ENCODE measurements around the gene BCAR3. TPM values are rescaled to one million over a fixed set of nuclear protein-coding genes. Genes with fewer than 3 reads are reported as not detected.

The BCAR3 gene
- total RNA-seq, 1 experiment from 2014 or later, result 33.9 TPM

DNA sequence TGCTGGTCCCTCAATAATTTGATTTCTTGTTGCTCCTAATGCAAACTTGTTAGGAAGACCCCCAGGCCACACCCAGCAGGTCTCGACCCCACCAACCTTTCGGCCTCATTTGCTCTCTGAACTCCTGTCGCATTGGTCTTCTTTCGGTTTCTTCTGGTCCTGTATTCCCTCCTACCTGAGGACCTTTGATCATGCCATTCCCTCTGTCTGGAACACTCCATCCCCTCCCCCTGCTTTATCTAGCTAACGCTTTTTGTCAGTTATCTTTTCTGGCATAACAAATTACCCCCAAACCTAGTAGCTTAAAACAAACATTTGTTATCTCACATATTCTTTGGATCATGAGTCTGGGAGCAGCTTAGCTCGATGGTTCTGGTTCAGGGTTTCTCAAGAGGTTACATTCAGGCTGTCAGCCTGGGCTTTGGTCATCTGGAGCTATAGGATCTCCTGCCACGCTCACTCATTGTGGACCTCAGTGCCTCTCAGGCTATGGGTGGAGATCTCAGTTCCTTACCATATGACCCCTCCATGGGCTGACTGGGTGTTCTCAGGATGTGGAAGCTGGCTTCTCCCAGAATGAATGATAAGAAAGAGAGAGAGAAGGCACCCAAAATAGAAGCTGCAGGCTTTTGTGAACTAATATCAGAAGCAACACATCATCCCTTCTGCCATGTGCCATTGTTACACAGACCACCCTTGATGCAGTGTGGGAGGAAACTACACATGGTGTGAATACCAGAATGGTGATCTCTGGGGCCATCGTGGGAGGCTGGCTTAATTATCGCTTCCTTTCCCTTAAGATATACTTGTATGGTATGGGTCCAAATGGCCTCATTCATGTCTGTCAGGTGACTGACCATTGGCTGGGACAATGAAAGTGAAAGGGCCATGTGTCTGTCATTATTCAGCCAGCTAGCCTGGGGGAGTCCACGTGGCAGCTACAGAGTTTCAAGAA is 29.1 kb upstream of the BCAR3 start:
- CTCF ChIA-PET, result no interaction called here
- in situ Hi-C loops (cut with HindIII; ENCODE audit: low pct_unique_long_range_greater_than_20kb, low sequenced_read_pairs) (no loop called here), intact Hi-C loops (cut with micrococcal nuclease; ENCODE audit: unreplicated experiment) (no loop called here)
- POLR2A ChIA-PET, result no interaction called here
- BruUV-seq (replicated peaks), result no TSS peak
- TF ChIP-seq, protein P1, sequence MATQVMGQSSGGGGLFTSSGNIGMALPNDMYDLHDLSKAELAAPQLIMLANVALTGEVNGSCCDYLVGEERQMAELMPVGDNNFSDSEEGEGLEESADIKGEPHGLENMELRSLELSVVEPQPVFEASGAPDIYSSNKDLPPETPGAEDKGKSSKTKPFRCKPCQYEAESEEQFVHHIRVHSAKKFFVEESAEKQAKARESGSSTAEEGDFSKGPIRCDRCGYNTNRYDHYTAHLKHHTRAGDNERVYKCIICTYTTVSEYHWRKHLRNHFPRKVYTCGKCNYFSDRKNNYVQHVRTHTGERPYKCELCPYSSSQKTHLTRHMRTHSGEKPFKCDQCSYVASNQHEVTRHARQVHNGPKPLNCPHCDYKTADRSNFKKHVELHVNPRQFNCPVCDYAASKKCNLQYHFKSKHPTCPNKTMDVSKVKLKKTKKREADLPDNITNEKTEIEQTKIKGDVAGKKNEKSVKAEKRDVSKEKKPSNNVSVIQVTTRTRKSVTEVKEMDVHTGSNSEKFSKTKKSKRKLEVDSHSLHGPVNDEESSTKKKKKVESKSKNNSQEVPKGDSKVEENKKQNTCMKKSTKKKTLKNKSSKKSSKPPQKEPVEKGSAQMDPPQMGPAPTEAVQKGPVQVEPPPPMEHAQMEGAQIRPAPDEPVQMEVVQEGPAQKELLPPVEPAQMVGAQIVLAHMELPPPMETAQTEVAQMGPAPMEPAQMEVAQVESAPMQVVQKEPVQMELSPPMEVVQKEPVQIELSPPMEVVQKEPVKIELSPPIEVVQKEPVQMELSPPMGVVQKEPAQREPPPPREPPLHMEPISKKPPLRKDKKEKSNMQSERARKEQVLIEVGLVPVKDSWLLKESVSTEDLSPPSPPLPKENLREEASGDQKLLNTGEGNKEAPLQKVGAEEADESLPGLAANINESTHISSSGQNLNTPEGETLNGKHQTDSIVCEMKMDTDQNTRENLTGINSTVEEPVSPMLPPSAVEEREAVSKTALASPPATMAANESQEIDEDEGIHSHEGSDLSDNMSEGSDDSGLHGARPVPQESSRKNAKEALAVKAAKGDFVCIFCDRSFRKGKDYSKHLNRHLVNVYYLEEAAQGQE (IDR thresholded peaks at IDR 0.05; ENCODE audit: insufficient read depth in 1 of 2, low read depth in 2 of 2, low read length in 1 of 2), result no peak
- TF ChIP-seq POLR2AphosphoS5 (IDR thresholded peaks at IDR 0.05; ENCODE audit: low read depth, low read length), result no peak
- TF ChIP-seq TCF7L2 (IDR thresholded peaks at IDR 0.05; ENCODE audit: low read depth, low read length), result no peak
- TF ChIP-seq SIN3A (IDR thresholded peaks at IDR 0.05; ENCODE audit: borderline replicate concordance, insufficient read depth, low read depth, low read length), result no peak
- TF ChIP-seq, protein P2, sequence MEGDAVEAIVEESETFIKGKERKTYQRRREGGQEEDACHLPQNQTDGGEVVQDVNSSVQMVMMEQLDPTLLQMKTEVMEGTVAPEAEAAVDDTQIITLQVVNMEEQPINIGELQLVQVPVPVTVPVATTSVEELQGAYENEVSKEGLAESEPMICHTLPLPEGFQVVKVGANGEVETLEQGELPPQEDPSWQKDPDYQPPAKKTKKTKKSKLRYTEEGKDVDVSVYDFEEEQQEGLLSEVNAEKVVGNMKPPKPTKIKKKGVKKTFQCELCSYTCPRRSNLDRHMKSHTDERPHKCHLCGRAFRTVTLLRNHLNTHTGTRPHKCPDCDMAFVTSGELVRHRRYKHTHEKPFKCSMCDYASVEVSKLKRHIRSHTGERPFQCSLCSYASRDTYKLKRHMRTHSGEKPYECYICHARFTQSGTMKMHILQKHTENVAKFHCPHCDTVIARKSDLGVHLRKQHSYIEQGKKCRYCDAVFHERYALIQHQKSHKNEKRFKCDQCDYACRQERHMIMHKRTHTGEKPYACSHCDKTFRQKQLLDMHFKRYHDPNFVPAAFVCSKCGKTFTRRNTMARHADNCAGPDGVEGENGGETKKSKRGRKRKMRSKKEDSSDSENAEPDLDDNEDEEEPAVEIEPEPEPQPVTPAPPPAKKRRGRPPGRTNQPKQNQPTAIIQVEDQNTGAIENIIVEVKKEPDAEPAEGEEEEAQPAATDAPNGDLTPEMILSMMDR (IDR thresholded peaks at IDR 0.05), result no peak
- Histone ChIP-seq H3K27me3 (ENCODE audit: control insufficient read depth, insufficient read depth, low read length) (no peaks in the 10 kb centered on the region), H3K36me3 (ENCODE audit: control insufficient read depth, insufficient read depth, low read length) (no peaks in the 10 kb centered on the region), H3K4me1 (ENCODE audit: control insufficient read depth, insufficient read depth, low read length) (no peaks in the 10 kb centered on the region), H3K27ac (ENCODE audit: low read length) (no peak overlapping the region), H3K4me3 (ENCODE audit: low read depth in 2 of 2, low read length in 2 of 2) (no peak overlapping the region), H3K9me3 (ENCODE audit: control insufficient read depth, insufficient read depth, low read depth, low read length) (no peaks in the 10 kb centered on the region)
- ATAC-seq, result no peak
- DNase-seq (ENCODE audit: low read depth, low spot score), result no peak

DNA sequence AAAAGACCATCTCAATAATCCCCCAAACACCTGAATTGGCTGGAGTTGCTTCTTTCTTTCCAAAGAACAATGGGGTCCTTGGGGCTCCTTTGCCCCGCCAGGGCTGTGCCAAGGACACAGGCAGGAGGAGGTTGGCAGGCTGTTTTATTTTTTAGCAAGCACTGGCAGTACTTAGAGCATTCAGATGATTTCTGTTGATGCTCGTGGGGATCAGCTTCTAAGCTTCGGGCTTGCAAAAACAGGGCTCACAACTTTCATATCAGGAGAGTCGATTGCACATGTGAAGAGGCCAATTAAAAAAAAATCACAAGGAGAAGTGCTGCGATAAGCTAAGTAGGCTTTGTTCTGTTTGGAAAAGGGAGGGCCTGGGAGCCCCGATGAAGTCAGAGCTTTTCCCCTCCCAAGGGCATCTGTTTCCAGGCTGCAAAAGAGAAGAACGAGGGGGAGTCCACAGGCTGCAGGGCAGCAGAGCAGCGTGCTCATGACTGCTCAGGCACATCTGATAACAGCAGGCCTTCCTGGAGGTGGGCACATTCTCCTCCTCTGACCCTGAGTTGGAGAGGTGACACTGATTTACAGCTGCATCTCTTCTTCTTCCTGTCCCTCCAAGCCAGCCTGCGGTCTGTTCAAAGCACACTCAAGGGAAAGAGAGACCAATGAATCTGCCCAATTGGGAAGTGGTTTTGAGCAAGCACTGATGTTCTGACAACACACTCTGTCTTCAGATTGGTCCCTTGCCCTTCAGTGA is 27.3 kb upstream of the BCAR3 start:
- in situ Hi-C loops (cut with HindIII; ENCODE audit: low pct_unique_long_range_greater_than_20kb, low sequenced_read_pairs) (no loop called here), intact Hi-C loops (cut with micrococcal nuclease; ENCODE audit: unreplicated experiment) (no loop called here)
- no peaks in the 10 kb centered on the region for H3K27me3 ChIP-seq (ENCODE audit: control insufficient read depth, insufficient read depth, low read length)
- DNase-seq (ENCODE audit: low read depth, low spot score) (no peak), ATAC-seq (no peak)
- TF ChIP-seq, protein P2 (IDR thresholded peaks at IDR 0.05), result no peak
- TF ChIP-seq, protein P1 (IDR thresholded peaks at IDR 0.05; ENCODE audit: insufficient read depth in 1 of 2, low read depth in 2 of 2, low read length in 1 of 2), result no peak
- TF ChIP-seq SIN3A (IDR thresholded peaks at IDR 0.05; ENCODE audit: borderline replicate concordance, insufficient read depth, low read depth, low read length) (no peak), TCF7L2 (IDR thresholded peaks at IDR 0.05; ENCODE audit: low read depth, low read length) (no peak), POLR2AphosphoS5 (IDR thresholded peaks at IDR 0.05; ENCODE audit: low read depth, low read length) (no peak)
- ChIA-PET POLR2A (no interaction called here), CTCF (no interaction called here)
- no peak overlapping the region for H3K4me3 ChIP-seq (ENCODE audit: low read depth in 2 of 2, low read length in 2 of 2)
- H3K27ac ChIP-seq (ENCODE audit: low read length), result no peak overlapping the region
- H3K9me3 ChIP-seq (ENCODE audit: control insufficient read depth, insufficient read depth, low read depth, low read length), result no peaks in the 10 kb centered on the region
- no TSS peak for BruUV-seq (replicated peaks)
- H3K4me1 ChIP-seq (ENCODE audit: control insufficient read depth, insufficient read depth, low read length), result no peaks in the 10 kb centered on the region
- no peaks in the 10 kb centered on the region for H3K36me3 ChIP-seq (ENCODE audit: control insufficient read depth, insufficient read depth, low read length)

All from Panc1 (cell line).